GF-D8 (cell line): ENCODE data around the gene CPA5.
A peak's percentile ranks its signal among the peaks of the same experiment; 100 is the strongest.
"Not testable (repeated sequence)": the region's sequence is repeated elsewhere in the genome, so short reads cannot be mapped to it uniquely, and the experiment has no call there.

ENCODE experiments used
- DNase-seq: peaks from one replicate; lab custom pipeline; 2025; lab: John Stamatoyannopoulos, UW

Gene CPA5

DNA sequence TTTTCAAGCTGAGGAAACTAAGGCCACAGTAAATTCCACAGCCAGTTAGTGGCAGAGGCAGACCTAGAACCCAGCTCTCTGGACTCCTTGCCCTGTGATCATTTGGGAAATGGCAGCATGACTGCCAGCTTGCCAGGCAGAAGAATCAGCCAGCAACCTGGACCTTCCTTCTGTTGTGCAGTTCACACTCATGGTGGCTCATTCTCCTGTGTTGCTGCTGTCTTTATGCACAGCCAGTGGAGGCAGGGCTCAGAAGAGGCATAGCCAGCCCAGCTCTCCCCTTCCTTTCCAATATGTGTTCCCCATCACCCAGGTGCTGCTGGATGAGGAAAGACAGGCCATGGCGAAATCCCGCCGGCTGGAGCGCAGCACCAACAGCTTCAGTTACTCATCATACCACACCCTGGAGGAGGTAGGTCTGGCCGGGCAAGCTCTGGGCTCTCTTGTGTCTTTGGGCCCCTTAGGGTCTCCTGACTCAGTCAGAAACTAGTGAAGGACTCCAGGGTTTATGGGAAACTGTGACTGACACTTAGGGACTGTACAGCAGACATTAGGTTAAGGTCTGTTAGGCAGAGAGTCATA, 14.8 kb downstream of the CPA5 start:
- no peak for DNase-seq

DNA sequence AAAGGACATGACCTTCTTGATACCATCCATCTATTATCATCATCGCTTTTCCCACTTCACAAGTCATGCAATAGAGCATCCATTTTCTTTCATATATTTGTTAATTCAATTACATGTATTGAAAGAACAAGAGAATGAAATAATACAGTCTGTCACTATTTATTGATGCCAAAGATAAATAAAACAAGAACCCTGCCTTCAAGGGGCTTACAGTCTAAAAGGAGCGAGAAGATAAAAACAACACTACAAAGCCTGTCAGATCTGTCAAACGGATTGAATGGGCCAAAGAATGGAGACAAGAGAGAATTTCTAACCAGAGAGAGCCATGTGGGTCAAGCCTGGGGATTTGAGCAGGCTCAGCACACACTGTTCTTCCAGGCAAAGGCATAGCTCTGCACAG, 15.9 kb downstream of the CPA5 start:
- DNase-seq, result no peak

DNA sequence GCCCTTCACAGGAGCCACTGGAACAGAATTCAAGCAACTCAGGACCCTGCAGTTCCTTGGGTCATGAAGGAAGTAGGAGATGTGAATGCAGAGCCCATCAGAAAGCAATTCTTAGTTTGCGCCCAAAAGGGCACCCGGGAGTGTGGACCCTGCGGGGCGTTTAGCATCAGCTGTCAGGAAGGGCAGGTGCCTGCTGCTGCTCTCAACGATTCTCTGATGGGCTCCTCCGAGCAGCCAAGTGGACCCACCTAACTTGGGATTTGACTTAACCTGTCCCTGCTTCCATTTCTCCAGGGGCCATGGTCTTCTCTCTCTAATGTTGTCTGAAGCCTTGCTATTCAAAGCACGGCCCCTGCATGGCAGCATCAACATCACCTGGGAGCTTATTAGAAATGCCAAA, 17.1 kb downstream of the CPA5 start:
- no peak for DNase-seq

- DNase-seq, result no peak
Measured at GRCh38 chr7:130362251-130362816, 17.7 kb downstream of the CPA5 start.

DNA sequence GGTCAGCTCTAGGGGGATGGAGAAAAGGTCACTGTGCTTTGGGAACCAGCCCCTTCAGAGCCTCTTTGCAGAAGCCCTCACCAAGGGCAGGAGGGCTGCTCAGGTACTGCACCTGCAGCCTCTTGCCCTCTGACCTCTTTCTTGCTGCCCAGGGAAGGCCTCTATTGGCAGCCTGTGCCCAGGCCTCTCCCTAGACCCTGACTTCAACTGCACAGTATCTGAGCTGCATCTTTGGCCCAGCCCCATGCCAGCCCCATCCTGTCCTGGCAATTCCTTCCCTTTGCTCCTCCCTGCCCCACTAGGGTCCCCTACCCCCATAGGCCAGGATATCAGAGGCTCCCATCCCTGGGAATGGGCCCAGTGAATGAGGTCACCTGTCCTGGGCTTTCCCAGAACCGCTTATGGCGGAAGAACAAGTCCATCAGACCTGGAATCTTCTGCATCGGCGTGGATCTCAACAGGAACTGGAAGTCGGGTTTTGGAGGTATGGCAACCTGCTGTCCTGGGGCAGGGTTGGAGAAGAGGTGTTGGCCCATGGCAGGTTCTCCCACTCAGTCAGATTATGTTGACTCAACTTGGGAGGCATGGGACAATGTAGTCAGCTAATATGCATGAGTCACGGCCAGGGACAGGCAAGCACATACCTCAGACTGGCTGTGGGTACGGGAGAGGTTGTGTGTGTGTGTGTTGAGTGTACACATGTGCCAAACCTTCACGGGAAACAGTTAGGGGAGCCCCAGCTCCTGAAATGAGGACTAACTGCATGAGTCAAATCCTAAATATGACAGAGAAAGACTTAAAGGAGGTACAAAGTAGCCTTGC, 18.6 kb downstream of the CPA5 start:
- no peak for DNase-seq

GRCh38 chr7:130364451-130364850, 19.8 kb downstream of the CPA5 start:
- DNase-seq, result no peak

DNA sequence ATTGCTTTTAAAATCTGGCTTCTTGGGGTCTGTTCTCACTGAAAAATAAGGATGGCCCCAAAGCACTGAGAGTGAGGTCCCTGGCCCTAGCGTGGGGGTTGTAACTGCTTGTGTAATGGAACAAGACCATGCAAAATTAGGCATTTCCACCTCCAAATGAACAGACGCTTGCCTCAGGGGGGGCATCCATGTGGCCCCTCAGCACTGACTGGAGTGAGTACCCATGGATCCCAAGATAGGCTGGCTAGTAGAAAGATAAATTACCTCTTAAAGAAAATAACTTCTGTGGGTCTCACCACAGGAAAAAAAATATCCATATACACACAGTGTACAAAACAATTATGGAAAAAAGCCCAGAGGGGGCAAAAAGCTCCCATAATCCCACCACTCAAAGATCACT, 20.5 kb downstream of the CPA5 start:
- DNase-seq, result no peak

DNA sequence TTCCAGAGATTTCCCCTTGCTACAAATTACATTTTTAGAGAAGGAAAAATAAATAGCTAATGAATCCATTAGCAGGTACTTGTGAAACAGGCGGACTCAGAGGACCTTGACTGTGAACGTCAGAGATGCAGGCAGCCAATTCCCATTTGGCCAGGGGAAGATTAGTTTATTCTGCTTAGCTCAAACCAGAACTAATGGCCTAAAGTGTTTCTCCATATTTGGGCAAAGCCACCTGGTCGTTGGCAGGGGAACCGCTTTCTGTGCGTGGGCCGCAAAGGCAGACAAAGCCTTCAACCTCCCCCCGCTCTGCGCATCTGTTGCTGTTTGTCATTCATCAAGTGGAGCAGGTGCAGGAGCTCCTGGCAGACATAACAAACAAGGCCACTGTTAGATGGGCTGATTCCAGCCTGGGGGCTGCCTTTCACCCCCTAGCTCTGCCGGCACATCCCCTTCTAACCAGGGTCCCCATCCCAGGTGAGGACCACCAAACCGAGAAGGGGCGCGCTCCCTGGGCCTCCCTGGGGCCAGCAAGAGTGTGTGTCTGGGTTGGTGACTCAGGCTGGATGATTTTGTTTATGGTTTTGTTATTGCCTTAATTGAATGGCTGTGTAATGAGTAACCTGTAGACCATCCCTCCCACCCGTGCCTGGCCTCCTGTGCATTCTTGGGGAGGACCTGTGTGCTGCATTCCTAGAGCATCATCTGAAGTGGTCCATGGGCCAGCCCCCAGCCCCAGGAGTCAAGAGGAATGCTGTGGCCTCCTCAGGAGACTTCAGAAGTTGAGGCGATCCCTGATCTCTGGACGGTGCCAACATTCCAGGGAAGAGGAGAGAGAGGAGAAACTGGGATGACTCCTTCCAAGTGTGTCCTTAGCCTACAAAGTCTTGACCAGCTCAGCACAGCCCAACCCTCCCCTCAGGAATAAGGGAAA, 21.2 kb downstream of the CPA5 start:
- no peak for DNase-seq

- no peak for DNase-seq
Measured at GRCh38 chr7:130366564-130366963, 21.9 kb downstream of the CPA5 start.

DNA sequence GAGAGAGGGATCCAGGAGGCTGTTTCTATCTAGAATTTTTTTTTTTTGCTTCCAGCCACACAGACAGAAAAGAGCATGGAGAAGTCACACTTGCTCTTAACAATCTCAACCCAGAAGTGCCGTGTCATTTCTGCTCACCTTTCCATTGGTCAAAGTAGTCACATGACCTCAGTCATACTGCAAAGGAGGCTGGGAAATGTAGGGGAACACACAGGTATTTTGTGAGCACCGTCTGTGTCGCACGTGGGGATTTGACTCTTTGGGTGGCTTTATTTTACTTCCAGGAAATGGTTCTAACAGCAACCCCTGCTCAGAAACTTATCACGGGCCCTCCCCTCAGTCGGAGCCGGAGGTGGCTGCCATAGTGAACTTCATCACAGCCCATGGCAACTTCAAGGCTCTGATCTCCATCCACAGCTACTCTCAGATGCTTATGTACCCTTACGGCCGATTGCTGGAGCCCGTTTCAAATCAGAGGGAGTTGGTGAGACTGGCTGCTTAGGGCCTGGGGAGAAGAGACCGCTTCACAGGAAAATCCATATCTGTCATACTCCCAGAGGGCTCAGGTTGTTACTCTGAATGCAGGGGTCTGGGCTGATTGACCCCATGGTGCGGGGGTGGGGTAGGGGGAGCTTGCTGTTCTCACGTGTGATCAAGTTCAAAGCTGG, 22.6 kb downstream of the CPA5 start:
- DNase-seq, result no peak

DNA sequence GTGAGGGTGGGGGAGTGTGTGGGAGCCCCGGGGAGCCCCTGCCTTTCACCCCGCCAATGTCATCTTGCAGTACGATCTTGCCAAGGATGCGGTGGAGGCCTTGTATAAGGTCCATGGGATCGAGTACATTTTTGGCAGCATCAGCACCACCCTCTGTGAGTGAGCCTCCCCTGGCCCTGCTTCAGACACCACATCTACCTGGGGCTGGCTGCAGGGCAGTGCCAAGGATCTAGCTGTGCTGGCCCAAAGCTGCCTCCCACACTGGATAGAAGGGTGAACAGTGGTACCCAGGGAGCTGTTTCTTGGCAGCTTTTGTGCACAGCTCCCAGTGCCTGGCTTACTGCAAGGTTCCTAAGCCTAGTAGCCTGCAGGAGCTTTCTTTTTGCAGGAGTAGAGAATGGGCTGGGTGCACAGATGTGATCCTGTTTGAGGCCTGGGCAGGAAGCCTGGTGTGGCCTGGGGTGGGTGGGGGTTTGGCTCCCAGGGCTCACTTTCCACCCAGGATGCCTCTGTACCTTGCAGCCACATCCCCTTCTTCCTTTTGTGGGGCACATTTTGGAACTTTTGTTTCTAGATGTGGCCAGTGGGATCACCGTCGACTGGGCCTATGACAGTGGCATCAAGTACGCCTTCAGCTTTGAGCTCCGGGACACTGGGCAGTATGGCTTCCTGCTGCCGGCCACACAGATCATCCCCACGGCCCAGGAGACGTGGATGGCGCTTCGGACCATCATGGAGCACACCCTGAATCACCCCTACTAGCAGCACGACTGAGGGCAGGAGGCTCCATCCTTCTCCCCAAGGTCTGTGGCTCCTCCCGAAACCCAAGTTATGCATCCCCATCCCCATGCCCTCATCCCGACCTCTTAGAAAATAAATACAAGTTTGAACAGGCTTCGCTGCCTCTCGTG, 23.5 kb downstream of the CPA5 start:
- no peak for DNase-seq

DNA sequence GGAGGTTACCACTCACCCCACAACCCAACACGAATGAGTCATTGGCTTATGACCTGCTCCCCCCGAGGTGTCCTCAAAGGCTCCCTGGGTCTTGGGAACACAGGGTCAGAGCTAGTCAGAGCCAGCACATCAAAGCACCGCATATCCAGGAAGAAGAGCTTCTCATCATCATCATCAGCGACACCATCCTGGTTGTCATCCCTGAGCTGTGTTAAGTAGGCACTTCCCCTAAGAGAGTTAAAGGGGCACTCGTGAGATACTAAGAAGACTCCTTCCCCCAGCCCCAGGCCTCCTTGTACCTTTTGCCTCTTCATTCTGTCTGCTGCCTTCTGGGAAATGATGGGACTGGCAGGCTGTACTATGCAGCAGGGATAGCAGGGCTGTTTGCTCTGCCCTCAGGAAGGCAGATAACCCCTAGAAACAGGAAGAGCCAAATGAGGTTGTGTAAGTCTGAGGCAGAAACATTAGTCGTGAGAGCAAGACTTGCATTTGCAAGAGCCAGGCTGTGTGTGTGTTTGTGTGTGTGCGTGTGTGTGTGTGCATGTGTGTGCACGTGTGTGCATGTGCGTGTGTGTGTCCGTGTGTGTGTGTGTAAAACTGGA, 24.6 kb downstream of the CPA5 start:
- DNase-seq, result peak; percentile 79

DNA sequence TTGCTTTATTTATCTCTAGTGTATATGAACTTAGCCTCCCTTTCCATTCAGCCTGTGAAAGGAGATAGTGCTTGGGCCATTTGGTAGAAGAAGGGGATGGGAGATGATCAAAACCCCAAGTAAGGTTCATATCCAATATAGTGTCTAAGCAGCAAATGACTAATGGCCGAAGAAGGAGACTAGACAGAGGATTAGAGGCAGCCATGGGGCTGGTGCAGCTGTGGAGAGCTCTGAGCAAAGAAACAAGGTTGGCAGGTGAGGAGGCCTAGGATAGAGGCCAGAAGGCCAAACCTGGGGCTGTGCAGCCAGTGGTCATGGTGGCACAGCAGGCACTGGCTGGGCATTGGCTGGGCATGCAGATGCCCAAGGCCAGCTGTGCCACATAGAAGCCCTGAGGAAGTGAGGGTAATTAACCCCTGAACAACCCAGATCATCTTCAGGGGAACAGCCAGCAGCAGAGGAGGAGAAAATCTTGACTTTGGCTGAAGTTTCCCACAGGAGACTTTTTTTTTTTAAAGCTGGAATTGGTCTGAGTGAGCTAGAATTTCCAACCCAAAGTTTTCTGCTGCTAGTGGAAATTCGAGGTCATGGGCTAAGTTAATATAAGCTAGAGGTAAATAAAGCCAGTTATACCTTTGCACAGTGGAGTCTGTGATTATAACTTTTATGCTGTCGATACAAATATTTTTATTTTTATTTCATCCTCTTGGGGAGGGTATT, 25.4 kb downstream of the CPA5 start:
- DNase-seq, result no peak

DNA sequence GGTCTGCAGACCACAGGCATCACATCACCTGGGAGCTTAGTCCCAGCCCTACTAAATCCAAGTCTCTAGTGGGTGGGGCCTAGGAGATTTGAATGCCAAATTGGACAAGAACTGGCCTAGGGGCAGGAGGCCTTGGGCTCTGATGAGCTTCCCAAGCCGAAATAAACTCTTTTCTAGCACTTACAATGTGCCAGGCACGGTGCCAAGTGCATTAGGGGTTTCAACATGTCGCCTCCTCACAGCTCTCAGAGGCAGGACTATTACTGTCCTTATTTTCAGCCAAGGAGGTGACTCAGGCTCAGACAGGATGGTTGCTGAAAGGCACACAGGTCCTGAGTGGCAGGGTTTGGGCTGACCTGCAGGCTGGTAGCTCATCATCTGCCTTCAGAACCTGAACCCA, 26.4 kb downstream of the CPA5 start:
- DNase-seq, result no peak

GRCh38 chr7:130372402-130373165, 28.0 kb downstream of the CPA5 start:
- DNase-seq, result no peak

- no peak for DNase-seq
Measured at GRCh38 chr7:130374507-130374906, 29.9 kb downstream of the CPA5 start.

- DNase-seq, result not testable (repeated sequence)
Measured at GRCh38 chr7:130376461-130376860, 31.8 kb downstream of the CPA5 start.

DNA sequence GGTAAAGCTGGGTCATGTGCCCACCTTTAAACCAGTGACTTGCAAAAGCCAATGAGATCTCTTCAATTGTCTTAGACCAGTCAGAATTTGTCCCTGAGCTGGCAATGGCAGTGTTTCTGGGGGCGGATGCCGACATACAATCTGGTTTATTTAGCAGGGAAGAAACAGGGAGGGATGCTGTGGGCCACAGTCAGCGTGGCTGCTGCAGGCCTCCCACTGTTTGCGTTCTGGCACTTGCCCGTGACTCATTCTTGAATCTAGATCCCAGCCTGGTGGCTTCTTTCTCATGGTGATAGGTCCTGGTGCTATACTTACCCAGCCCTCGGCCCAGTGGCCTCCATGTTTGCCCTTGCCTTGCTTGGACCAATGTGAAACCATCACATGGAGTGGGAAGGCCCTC, 32.6 kb downstream of the CPA5 start:
- no peak for DNase-seq

DNA sequence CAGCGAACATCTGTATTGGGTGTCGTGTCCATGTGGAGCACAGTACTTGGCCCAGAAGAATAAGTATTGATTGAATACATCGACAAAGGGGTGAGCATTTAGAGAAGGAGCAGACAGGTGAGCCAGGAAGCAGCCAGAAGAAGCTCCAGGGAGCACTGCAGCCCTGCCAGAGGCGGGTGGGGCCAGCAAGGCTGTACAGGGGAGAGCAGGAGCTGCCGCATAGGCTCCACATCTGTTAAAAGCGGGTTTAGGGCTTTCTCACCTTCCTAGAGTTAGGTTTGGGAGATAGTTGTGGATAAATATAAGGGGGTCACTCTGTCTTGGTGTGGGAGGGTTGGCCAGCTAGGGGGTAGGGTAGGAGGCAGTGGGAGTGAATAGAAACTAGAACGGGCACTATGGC, 34.4 kb downstream of the CPA5 start:
- no peak for DNase-seq
